NCI-H146 (cell line): ENCODE data around the gene DHX58.
"Not testable (repeated sequence)": the region's sequence is repeated elsewhere in the genome, so short reads cannot be mapped to it uniquely, and the experiment has no call there.

Source experiments
- DNase-seq: peaks from one replicate; lab custom pipeline; 2025; lab: John Stamatoyannopoulos, UW

The DHX58 gene

DNA sequence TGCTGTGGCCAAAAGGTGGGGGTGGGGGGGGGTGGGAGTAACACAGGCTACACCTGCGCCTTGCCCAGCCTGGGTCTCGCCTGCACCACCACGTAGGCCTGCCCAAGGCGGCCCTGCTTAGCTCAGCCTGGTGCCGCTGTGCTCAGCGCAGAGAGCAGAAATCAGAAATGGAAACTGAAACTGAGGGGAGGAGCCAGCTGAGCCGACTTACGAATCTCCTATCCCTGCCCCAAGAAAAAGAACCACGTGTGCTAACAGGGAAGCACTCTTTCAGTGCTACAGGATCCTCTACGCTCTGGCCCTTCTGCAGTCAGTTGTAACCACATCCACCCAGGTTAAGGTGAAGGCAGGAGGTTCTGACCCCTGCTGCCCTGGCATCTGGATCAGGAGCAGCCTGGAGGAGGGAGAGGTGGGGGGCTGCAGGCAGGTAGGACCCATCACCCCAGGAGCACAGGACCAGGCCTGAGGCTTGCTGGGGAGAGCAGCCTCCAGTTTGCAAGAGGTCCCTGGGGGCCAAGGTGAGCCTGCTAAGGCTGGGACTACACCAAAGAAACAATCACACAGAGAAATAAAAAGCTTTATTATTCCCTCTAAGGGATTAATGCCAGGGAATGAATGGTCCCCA, at the start of gene DHX58:
DHX58 (minus strand) TSS at position 163 of the 625 bp plus-strand sequence. CDS start 822 bp downstream, outside the sequence.
- DNase-seq = no peak

DNA sequence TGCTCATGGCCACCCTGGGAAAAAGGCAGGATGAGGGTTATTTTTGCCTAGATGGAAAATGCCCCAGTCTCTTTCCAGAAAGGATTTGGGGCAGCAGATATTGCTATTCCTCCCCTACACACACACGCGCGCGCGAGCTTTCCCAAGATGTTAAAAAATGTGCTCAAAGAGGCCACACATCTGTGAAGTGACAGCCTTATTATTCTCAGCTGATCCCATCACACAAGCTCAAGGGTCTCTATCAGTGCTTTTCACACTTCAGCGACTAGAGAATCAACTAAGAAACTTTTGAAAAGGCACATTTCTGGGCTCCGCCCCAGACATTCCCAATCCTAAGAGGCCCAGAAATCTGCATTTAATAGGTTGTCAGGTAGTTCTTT, 48.0 kb upstream of the DHX58 start:
- DNase-seq = no peak

DNA sequence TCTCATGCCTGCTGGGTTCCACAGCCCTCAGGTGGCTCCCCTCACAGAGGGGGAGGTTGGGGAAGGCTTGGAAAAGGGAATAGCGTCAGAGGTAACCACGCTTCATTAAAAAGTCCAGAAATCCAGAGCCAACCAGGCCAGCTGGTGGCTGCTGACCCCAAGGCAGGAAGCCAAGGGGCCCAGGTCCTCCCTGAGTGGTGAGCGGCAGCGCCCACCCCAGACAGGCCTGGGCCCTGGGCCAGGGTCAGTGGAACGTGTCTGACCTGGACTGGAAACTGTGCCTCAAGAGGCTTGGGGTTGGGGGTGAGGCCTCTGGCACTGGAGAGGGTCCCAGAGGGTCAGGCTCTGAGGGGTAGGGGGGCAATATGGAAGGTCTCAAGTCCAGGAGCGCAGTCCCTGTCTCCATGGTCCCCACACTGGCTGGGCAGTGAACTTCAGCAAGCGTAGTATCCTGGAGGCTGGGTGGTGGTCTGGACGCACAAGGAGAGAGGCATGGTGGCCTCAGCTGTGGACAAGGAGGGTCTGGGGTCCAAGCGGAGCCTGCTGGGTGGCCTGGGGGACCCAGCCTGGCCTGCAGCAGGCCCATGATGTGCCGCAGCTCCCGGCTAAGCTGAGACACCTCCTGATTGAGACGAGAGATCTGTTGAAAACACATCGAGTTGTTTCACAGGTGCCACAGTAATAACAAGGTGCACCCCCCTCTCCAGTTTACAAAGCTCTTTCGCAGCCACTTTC, 47.4 kb upstream of the DHX58 start:
- no peak for DNase-seq

DNA sequence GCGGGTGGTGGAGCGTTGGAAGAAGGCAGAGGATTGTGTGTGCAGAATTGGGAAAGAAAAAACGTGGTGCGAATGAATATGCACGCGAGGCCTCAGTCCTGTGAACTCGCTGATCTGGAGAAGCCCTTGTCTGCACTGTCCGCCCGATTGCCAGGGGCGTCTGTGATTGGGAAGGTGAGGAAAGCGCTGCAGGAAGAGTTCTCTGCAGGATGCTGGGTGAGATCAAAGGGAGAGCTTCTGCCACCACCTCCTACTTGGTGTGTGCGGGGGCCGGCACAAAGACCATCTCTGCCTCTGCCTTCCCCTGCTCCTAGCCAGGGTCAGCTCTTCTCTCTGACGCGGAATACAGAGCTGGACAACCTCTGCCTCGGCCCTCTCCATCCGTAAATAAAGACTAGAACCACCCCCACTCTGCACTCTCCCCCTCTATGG, 43.1 kb upstream of the DHX58 start:
- DNase-seq = peak; percentile 38

DNA sequence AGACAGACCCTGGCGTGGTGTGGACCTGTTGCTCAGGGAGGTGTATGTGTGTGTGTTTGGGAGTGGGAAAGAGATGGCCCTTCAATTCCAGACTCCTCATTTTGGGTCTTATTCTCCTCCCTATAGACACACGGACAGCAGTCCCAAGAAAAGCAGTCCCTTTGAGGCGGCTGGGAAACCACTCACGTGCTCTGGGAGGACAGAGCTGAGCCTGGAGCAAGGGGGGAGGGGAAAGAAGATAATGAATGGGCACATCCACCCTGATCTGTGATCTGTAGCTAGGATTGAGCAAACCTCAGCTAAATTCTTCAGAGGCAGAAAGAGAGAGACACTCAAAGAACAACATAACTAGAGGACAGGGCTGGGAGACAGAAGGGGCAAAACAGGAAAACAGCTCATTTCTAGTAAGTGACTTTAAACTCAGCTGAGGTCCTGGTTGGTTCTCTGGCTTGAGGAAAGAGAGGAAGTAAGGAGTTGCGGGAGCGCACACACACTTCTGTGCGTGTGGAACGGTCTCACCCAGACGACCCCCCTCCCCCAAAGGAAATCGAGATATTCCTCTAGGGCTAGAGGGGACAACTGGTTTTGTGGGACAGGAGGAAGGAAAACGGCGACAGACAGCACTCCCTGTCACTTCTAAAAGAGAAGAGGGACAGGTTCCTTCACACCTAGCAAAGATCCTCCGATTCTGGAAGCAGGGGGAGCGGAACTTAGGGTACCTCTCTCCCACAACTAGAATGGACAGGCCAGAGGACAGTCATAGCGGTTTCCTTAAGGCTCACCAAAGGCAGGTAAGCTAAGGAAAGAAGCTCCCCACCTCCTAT, 41.6 kb upstream of the DHX58 start:
- peak; percentile 3 for DNase-seq

DNA sequence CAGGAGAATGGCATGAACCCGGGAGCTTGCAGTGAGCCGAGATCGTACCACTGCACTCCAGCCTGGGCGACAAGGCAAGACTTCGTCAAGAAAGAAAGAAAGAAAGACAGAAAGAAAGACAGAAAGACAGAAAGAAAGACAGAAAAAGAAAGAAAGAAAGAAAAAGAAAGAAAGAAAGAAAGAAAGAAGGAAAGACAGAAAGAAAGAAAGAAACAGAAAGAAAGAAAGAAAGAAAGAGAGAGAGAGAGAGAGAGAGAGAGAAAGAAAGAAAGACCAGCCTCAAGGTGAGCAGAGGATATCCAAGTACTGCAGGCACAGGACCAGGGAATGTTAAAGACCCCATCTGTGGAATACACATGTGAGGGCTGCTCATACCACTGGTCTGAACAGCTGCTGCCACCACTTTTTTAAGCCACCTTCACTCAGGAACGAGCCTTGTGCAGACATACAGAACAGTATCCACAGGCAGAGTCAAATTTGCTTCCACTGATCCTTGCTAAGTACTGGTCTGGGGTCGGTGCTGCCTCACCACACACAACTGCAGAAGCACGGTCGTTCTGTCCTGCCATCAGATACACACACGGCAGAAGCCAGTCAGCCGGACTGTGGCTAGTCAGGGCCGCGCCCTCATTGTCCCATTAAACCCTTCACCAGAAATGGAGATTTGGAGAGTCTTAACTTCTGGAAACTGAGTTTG, 34.5 kb upstream of the DHX58 start:
- DNase-seq = no peak

DNA sequence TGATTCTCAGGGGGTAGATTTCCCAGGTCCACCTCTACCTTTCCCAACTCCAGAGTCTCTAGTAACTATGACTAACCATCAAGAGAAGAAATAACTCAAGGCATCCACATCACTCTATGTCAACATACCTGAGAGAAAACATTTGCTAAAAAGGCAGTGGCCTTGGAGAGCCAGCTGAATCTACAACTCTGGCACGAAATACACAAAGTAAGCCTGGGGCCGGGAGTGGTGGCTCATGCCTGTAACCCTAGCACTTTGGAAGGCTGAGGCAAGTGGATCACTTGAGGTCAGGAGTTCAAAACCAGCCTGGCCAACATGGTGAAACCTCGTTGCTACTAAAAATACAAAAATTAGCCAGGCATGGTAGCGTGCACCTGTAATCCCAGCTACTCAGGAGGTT, 30.6 kb upstream of the DHX58 start:
- DNase-seq = not testable (repeated sequence)

DNA sequence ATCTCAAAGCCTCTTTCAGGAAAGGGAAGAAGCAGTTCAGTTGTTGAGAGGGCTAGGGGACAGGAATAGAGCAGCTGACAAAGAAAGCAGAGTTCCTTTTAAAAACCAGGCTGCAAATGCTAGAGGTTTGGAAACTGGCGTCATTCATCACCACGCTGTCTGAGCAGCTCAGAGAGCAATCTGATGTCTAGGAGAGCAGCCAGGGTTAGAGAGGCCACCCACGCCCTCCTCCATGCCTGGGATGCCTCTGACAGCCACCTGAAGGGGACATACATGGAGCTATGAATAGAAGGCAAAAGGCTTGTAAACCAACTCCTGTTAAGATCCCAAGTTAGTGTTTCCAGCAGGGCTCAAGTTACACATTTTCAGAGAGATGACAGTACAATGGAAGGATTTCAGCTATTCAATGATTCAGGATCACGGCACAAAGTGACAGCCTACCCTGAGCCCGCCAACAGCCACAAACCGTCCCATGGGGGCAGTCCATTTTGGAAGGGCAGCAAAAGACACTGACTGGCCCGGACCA, 29.9 kb upstream of the DHX58 start:
- no peak for DNase-seq

DNA sequence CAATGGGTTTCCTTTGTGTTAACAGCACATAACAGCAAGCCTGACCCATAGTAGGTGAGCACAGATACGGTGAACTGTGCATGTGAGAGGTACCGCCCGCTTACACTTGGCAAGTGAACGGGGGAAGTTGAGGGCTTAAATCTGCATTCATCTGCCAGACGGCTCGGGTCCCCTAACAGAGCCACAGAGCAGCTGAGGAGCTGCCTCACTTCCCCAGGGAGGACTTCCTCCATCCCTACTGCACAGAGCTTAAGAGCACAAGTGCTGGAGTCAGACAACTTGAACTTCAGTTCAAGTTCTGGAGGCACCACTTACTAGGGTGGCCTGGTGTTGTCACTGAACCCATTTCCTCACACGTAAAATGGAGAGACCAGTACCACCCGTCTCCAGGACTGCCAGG, 28.9 kb upstream of the DHX58 start:
- DNase-seq = no peak

DNA sequence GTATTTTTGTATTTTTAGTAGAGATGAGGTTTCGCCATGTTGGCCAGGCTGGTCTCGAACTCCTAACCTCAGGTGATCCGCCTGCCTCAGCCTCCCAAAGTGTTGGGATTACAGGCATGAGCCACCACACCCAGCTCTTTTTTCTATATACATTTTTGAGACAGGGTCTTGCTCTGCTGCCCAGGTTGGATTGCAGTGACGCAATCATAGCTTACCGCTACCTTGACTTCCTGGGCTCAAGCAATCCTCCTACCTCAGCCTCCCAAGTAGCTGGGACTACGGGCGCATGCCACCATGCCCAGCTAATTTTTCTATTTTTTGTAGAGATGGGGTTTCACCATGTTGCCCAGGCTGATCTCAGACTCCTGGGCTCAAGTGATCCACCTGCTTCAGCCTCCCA, 28.2 kb upstream of the DHX58 start:
- DNase-seq = not testable (repeated sequence)

DNA sequence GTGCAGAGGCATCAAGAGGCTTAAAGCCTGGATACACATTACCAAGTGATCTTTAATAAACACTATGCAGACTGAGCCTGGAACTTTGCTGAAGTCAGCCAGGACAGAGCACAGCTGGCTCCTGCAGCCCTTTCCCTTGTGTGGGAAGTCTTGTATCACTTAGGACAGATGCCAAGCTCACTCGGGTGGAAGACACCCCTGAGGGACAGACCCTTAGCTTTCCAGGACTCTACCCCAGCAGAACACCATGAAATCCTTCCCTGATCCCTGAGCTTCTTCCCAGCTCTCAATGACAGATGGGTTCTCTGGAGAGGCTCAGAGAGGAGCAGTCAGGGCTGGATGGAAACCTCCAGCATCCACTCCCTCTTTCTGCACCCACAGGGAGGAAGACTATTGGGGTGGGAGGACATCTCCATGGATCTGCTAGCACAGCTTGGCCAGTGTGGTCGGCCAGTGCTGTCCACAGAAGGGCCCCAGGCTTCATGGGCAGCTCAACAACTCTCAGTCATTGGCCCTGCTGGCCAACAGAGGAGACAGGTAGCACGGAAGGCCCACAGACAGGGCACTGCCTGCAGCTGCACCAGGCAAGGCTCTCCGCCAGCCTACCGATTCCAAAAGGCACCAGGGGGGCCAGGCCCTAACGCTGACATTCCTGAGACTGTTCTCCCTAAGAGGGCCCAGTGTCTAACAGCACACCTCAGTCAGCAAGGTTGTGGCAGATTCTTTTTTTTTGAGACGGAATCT, 26.4 kb upstream of the DHX58 start:
- DNase-seq = no peak

DNA sequence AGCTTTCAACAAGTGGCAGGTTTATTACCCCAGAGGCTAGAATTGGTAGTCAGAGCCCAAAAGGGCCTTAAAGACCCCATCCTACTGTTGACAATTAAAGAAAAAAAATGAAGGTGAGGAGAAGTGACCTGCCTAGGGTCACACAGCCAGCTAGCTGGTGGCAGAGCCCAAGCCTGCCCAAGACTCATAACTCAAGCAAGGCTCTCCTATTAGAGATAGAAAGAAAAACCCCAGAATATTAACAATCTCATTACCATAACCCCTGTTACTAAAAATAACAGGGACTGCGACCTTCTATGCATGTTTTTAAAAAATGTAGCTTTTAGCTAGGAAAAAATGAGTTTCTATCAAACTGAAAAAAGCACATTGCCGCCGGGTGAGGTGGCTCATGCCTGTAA, 24.1 kb upstream of the DHX58 start:
- no peak for DNase-seq

DNA sequence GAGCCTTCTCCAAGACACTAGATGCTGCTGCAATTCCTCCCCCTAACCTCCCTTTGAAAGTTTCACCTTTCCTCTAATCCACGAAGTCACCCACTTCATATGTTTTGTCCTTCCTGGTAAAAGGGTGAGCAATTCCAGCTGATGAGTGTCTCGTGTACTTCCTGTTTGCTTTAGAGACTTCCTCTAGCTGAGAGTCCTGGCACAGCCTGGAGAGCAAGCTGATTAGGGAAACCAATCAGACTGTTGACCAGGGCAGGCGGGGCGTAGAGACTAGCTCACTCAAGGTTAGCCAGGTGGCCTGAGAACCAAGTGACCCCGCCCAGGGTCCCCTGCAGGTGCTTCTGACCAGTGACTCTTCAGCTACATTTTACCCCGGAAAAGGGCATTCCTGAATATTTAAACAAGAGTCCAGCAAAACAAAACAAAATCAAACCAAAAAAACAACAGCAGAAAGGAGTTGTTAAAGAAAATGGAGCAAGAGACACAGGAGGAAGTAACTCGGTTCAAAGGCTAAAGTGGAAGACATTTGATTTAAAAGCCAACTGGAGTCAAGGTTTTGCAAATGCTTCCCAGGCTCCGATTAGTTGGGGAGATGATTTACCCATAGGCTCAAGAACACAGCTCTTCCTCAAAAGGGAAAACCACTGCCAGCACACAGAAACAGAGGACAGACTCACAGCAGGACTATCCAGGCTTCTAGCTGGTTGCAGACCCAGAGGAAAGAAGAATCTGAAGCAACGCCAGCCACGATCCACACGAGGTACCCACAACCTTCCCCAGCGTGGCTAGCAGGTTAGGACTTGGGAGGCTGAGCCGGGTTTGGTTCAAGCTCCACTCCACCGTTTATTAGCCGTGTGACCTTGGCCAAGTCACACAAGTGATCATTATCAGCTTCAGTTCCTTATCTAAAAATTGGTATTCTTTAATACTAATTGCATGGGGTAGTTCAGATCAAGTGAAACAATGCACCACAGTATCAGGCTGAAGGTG, 23.4 kb upstream of the DHX58 start:
- peak; percentile 85 for DNase-seq

DNA sequence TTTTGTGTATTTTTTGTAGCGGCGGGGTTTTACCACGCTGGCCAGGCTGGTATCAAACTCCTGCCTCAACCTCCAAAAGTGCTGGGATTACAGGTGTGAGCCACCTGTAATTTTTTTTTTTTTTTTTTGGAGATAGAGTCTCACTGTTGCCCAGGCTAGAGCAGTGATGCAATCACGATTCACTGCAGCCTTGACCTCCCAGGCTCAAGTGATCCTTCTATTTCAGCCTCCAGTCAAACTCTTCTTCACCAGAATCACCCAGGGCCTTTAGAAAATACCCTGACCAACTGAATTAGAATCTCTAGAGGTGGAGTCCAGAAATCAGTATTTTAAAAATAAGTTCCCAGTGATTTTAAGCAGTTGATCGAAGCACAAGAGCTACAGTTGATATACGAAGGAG, 22.6 kb upstream of the DHX58 start:
- DNase-seq = no peak

DNA sequence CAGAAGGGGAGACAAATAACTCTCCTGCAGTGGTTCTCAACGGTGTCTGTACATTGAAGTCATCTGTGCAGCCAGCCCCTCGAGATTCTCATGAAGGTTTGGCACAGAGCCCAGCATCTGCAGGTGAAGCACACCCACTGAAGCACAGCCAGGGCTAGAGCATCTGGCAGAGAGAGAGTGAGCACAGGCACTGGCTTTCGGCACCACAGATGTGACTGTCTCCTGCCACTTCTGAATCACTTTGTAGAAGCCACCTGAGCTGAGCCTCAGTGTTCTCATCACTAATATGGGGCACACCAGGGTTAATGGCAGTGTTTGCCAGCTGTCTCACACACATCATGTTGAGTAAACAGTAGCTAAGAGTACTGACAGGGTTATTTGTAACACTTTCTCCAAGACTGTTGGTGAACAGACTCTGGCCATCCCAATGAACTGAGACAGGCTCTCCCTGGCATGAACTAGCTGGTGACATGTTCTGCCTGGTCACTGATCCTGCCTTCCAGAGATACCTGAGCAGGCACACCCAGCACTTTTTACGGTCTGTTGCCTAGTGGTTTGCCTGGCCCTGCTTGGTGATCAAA, 21.0 kb upstream of the DHX58 start:
- DNase-seq = peak; percentile 25

DNA sequence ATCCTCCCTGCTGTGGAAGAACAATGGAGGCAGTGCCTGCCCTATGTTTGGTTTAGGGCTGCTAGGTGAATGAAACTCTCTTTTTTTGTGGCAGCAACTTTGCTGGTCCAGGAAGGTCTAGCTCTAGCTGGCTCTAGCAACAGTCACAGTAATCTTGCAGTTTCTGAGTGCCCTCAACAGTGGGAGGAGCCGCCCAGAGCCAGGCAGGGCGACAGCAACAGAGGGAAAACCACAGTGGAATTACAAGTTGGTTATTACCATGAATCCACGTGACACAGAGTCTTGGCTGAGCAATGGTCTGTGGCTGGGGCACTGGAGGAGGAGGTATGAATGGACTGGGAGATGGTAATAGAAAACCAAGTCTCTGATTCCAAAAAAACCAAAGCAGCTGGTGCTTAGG, 20.4 kb upstream of the DHX58 start:
- no peak for DNase-seq

DNA sequence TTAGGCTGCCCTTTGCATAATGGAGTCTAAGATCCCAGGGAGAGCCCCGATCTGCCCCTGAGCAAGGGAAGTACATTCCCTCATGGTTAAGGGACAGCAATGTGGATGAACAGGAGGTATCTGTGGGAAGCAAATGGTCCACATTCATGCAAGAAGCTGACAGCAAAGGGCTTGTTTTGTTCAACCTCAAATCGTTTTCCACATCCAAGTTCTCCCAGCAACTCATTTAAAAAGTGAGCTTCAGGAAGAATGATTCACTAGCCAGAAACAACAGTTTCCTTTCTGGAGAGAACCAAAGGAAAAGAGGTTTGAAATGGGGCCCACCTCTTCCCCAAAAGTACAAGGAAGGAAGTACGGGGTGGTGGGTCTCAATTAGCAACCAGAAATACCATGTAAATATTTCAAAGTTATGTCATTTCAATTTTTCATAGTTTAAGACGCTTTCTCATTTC, 19.5 kb upstream of the DHX58 start:
- no peak for DNase-seq

DNA sequence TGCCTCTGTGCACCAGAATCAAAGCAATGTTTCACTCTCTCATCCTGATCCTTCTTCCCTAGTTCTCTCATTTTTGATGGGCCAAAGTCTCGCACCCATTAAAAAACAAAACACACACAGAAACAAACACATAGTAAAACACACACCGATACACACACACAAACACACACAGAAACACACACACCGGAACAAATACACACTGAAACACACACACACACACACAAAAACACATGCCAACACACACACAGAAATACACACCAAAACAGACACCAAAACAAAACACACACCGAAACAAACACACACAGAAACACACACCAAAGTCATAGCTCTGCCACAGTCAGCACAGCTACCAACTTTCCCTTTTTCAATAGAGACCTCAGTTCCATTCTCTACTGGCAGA, 18.7 kb upstream of the DHX58 start:
- DNase-seq = no peak

DNA sequence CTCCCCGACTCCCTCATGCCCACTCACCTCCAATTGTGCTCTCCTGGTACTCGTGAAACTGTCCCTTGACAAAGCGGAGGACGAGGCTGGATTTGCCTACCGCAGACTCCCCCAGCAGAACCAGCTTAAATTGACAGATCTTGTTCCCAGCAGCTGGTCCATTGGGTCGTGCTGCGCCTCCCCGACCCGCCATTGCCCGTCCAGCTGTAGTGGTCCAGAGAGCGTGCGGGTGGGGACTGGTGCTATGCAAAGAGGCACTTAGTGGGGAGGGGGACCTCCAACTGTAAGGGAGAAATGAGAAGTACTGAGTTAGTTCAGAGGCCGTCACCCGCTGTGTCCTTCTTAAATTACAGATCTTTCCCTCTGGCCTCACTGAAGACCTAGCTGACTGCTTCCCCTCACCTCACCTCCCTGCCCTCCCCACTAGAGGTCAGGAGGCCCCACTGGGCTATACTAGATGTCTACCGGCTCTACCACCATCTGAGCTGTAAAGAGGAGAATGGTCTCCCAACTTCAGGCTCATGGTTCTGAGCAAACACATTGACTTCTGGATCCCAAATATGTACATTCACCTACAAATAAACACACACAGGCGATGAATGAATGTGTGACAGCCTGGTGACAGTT, 17.9 kb upstream of the DHX58 start:
- DNase-seq = no peak
